Muscle layer of colon (tissue), 2 donors: ENCODE results near the gene SCUBE3.

Experiments used
- H3K27ac ChIP-seq: one replicate; pipeline ENCODE4 v1.7.0; 2013; ENCODE audit warnings: low read depth, mild to moderate bottlenecking, low read length, moderate library complexity
- H3K27me3 ChIP-seq, 2 donors: one replicate each; pipeline ENCODE4 v1.7.0; 2013; ENCODE audit warnings: low read length in 2 of 2, mild to moderate bottlenecking in 2 of 2; ENCODE audit not compliant: insufficient read depth in 2 of 2, control insufficient read depth in 1 of 2
- H3K36me3 ChIP-seq: one replicate; pipeline ENCODE4 v1.7.0; 2013; ENCODE audit warnings: mild to moderate bottlenecking, low read length; ENCODE audit not compliant: insufficient read depth
- H3K4me1 ChIP-seq: one replicate; pipeline ENCODE4 v1.7.0; 2013; ENCODE audit warnings: mild to moderate bottlenecking, low read length; ENCODE audit not compliant: insufficient read depth
- H3K4me3 ChIP-seq, 2 donors: one replicate each; pipeline ENCODE4 v1.7.0; 2013; ENCODE audit warnings: low read length in 2 of 2, low read depth in 1 of 2, mild to moderate bottlenecking in 1 of 2, moderate library complexity in 1 of 2
- H3K9ac ChIP-seq: one replicate; pipeline ENCODE4 v1.7.0; 2013; ENCODE audit warnings: low read length
- H3K9me3 ChIP-seq: one replicate; pipeline ENCODE4 v1.7.0; 2013; ENCODE audit warnings: mild to moderate bottlenecking, low read length
- donor health status: abdominal sarcoma.
- donor health status: Adenocarcinoma of cecum.

SCUBE3 gene

GRCh38 chr6:35224720-35225119, 11.0 kb downstream of the SCUBE3 start:
- H3K4me1 ChIP-seq = no peaks in the 10 kb centered on the region
- no peaks in the 10 kb centered on the region for H3K27me3 ChIP-seq
- no peak overlapping the region for H3K4me3 ChIP-seq
- no peaks in the 10 kb centered on the region for H3K9me3 ChIP-seq
- H3K9ac ChIP-seq = no peak overlapping the region
- no peaks in the 10 kb centered on the region for H3K36me3 ChIP-seq
- H3K27ac ChIP-seq = no peak overlapping the region

- no peak overlapping the region for H3K27ac ChIP-seq
- H3K36me3 ChIP-seq = no peaks in the 10 kb centered on the region
- no peak overlapping the region for H3K4me3 ChIP-seq
- H3K9ac ChIP-seq = no peak overlapping the region
- peaks cover 19% of the 10 kb centered on the region for H3K4me1 ChIP-seq
- no peaks in the 10 kb centered on the region for H3K27me3 ChIP-seq
- no peaks in the 10 kb centered on the region for H3K9me3 ChIP-seq
These were observed 14.7 kb downstream of the SCUBE3 start for GRCh38 chr6:35228481-35228880.

GRCh38 chr6:35229304-35229703, 15.5 kb downstream of the SCUBE3 start:
- no peak overlapping the region for H3K27ac ChIP-seq

GRCh38 chr6:35230498-35230897, 16.7 kb downstream of the SCUBE3 start:
- Histone ChIP-seq H3K36me3 (no peaks in the 10 kb centered on the region), H3K27ac (peak overlapping the region; percentile 3), H3K9ac (no peak overlapping the region), H3K4me3 (peak overlapping the region in 1 of 2 donors; percentile 9), H3K27me3 (no peaks in the 10 kb centered on the region), H3K9me3 (no peaks in the 10 kb centered on the region), H3K4me1 (peaks cover 19% of the 10 kb centered on the region)

More at GRCh38 chr6:35229304-35229703, 15.5 kb downstream of the SCUBE3 start:
- Histone ChIP-seq H3K9ac (no peak overlapping the region), H3K27me3 (no peaks in the 10 kb centered on the region), H3K4me1 (peaks cover 19% of the 10 kb centered on the region), H3K36me3 (no peaks in the 10 kb centered on the region), H3K4me3 (no peak overlapping the region), H3K9me3 (no peaks in the 10 kb centered on the region)

- H3K4me1 ChIP-seq = peaks cover 19% of the 10 kb centered on the region
- no peak overlapping the region for H3K9ac ChIP-seq
- peak overlapping the region; percentile 3 for H3K27ac ChIP-seq
These were observed 17.2 kb downstream of the SCUBE3 start for GRCh38 chr6:35230950-35231349.

GRCh38 chr6:35231563-35231962, 17.8 kb downstream of the SCUBE3 start:
- no peaks in the 10 kb centered on the region for H3K9me3 ChIP-seq
- no peak overlapping the region for H3K9ac ChIP-seq
- peaks cover 19% of the 10 kb centered on the region for H3K4me1 ChIP-seq
- H3K4me3 ChIP-seq = no peak overlapping the region
- no peaks in the 10 kb centered on the region for H3K36me3 ChIP-seq
- no peaks in the 10 kb centered on the region for H3K27me3 ChIP-seq
- H3K27ac ChIP-seq = no peak overlapping the region

More at GRCh38 chr6:35230950-35231349, 17.2 kb downstream of the SCUBE3 start:
- Histone ChIP-seq H3K27me3 (no peaks in the 10 kb centered on the region), H3K9me3 (no peaks in the 10 kb centered on the region), H3K4me3 (peak overlapping the region in 1 of 2 donors; percentile 9), H3K36me3 (no peaks in the 10 kb centered on the region)

GRCh38 chr6:35234901-35235300, 21.1 kb downstream of the SCUBE3 start:
- Histone ChIP-seq H3K9ac (no peak overlapping the region), H3K4me3 (no peak overlapping the region), H3K27me3 (no peaks in the 10 kb centered on the region), H3K27ac (no peak overlapping the region), H3K36me3 (no peaks in the 10 kb centered on the region), H3K4me1 (peaks cover 43% of the 10 kb centered on the region), H3K9me3 (no peaks in the 10 kb centered on the region)

GRCh38 chr6:35236223-35236622, 22.5 kb downstream of the SCUBE3 start:
- no peak overlapping the region for H3K9ac ChIP-seq
- H3K36me3 ChIP-seq = no peaks in the 10 kb centered on the region
- peaks cover 36% of the 10 kb centered on the region for H3K4me1 ChIP-seq
- H3K9me3 ChIP-seq = no peaks in the 10 kb centered on the region
- H3K27ac ChIP-seq = no peak overlapping the region
- no peaks in the 10 kb centered on the region for H3K27me3 ChIP-seq
- H3K4me3 ChIP-seq = no peak overlapping the region

GRCh38 chr6:35237476-35237875, 23.7 kb downstream of the SCUBE3 start:
- no peak overlapping the region for H3K27ac ChIP-seq
- H3K9ac ChIP-seq = no peak overlapping the region
- no peaks in the 10 kb centered on the region for H3K9me3 ChIP-seq
- no peaks in the 10 kb centered on the region for H3K27me3 ChIP-seq
- peaks cover 29% of the 10 kb centered on the region for H3K4me1 ChIP-seq
- H3K4me3 ChIP-seq = no peak overlapping the region
- peaks cover 4% of the 10 kb centered on the region for H3K36me3 ChIP-seq

- H3K36me3 ChIP-seq = peaks cover 4% of the 10 kb centered on the region
- H3K9ac ChIP-seq = no peak overlapping the region
- H3K4me3 ChIP-seq = no peak overlapping the region
- H3K4me1 ChIP-seq = peaks cover 29% of the 10 kb centered on the region
- H3K9me3 ChIP-seq = no peaks in the 10 kb centered on the region
- no peaks in the 10 kb centered on the region for H3K27me3 ChIP-seq
- H3K27ac ChIP-seq = no peak overlapping the region
These were observed 25.1 kb downstream of the SCUBE3 start for GRCh38 chr6:35238843-35239289.

GRCh38 chr6:35239581-35239980, 25.8 kb downstream of the SCUBE3 start:
- Histone ChIP-seq H3K27ac (no peak overlapping the region), H3K9ac (no peak overlapping the region), H3K27me3 (no peaks in the 10 kb centered on the region), H3K9me3 (no peaks in the 10 kb centered on the region), H3K4me3 (no peak overlapping the region), H3K4me1 (peaks cover 29% of the 10 kb centered on the region), H3K36me3 (peaks cover 4% of the 10 kb centered on the region)
